Measurements from ENCODE around the gene TRIP12. TPM values are rescaled to one million over a fixed set of nuclear protein-coding genes. Genes with fewer than 3 reads are reported as not detected.

Gene TRIP12
- total and polyA plus RNA-seq, 2 of the 8 experiments (the other 6 are each of a cell fraction or from before 2014, with no cell fraction given), result 23.1 to 174 TPM

DNA sequence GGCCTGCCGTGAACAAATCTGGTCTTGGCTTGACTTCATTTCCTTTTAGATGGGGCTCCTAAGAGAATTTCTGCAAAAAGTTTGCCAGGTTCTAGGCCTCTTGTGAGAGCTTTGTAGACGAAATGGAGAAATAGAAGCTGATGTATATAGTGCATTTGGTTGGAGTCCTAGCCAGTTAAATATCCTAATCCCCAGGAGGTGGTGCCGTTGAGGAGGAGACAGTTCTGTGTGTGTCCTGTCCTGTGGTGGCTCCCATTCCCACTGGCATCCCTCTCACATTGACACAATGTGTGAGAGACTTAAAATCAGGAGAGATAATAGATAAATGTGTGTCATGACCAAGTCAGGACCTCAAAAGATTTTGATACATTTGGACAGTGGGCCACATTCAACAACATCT is 172.9 kb downstream of the TRIP12 start:
- H4K5ac ChIP-seq (ENCODE audit: insufficient read length, low read depth, low read length), result no peak overlapping the region
- no peaks in the 10 kb centered on the region for H3K79me1 ChIP-seq (ENCODE audit: low read depth, low read length)
- no peaks in the 10 kb centered on the region for H3K9me3 ChIP-seq (ENCODE audit: insufficient read depth in 2 of 2, low read depth in 1 of 2, low read length in 1 of 2)
- no peak overlapping the region for H4K91ac ChIP-seq (replicated peaks; ENCODE audit: insufficient read length, low read length)
- no peaks in the 10 kb centered on the region for H3K36me3 ChIP-seq (ENCODE audit: control insufficient read depth in 2 of 4, insufficient read depth in 4 of 4, low read length in 3 of 4)
- no peaks in the 10 kb centered on the region for H3K79me2 ChIP-seq (ENCODE audit: control insufficient read depth in 1 of 2, insufficient read depth in 2 of 2, low read length in 2 of 2)
- no peak overlapping the region for H3K4me2 ChIP-seq (ENCODE audit: insufficient read depth in 1 of 2, low read depth in 2 of 2, low read length in 2 of 2)
- no peak overlapping the region for H2BK15ac ChIP-seq (ENCODE audit: low read length)
- H3K14ac ChIP-seq (ENCODE audit: insufficient read length), result no peak overlapping the region
- no peak overlapping the region for H2BK20ac ChIP-seq (ENCODE audit: low read length)
- H4K8ac ChIP-seq (ENCODE audit: extremely low read depth, insufficient read depth, low read length), result no peak overlapping the region
- no peak overlapping the region for H2BK120ac ChIP-seq (replicated peaks; ENCODE audit: low read depth, low read length)
- H3K23me2 ChIP-seq (ENCODE audit: low read depth, low read length), result no peaks in the 10 kb centered on the region
- H2BK12ac ChIP-seq (ENCODE audit: low read depth, low read length), result no peak overlapping the region
- CTCF ChIA-PET (ENCODE audit: partially characterized antibody), result interaction anchor here (2.3 kb wide), 1 partner anchor 12 kb away, joined by 5 read pairs; no protein-coding TSS in a partner anchor
- FAIRE-seq (no peak), DNase-seq (ENCODE audit: low read depth in 1 of 2, low spot score in 2 of 2) (no peak)
- POLR2A ChIA-PET (ENCODE audit: partially characterized antibody), result interaction anchor here (0.6 kb wide), 1 partner anchor 55 kb away, joined by 3 read pairs; no protein-coding TSS in a partner anchor
- no peak overlapping the region for H3K4ac ChIP-seq (replicated peaks; ENCODE audit: insufficient read length, low read depth, low read length)
- no peak overlapping the region for H3K27ac ChIP-seq (ENCODE audit: low read depth, low read length)
- TF ChIP-seq RAD21 (IDR thresholded peaks at IDR 0.05 in 1 of 2, conservative IDR thresholded peaks at IDR 0.05 in 1 of 2; ENCODE audit: low read depth in 2 of 2, low read length in 2 of 2) (peak; percentile 25 to 44; a peak in 2 of 4 replicates), TBP (IDR thresholded peaks at IDR 0.05; ENCODE audit: low read depth, low read length) (no peak), EP300 (IDR thresholded peaks at IDR 0.05; ENCODE audit: borderline replicate concordance in 1 of 2, low read depth in 2 of 2, low read length in 2 of 2) (no peak), KDM4A (IDR thresholded peaks at IDR 0.05; ENCODE audit: low read depth, low read length, severe bottlenecking) (no peak)
- TF ChIP-seq, protein P1, sequence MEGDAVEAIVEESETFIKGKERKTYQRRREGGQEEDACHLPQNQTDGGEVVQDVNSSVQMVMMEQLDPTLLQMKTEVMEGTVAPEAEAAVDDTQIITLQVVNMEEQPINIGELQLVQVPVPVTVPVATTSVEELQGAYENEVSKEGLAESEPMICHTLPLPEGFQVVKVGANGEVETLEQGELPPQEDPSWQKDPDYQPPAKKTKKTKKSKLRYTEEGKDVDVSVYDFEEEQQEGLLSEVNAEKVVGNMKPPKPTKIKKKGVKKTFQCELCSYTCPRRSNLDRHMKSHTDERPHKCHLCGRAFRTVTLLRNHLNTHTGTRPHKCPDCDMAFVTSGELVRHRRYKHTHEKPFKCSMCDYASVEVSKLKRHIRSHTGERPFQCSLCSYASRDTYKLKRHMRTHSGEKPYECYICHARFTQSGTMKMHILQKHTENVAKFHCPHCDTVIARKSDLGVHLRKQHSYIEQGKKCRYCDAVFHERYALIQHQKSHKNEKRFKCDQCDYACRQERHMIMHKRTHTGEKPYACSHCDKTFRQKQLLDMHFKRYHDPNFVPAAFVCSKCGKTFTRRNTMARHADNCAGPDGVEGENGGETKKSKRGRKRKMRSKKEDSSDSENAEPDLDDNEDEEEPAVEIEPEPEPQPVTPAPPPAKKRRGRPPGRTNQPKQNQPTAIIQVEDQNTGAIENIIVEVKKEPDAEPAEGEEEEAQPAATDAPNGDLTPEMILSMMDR (IDR thresholded peaks at IDR 0.05; ENCODE audit: control extremely low read depth in 1 of 3, insufficient read depth in 1 of 3, low read depth in 1 of 3, low read length in 3 of 3), result peak; percentile 29 to 53 (median 31)
- no peak overlapping the region for H2BK5ac ChIP-seq (ENCODE audit: low read depth, low read length)
- peaks cover 0 to 4% (median 0%) of the 10 kb centered on the region in 4 experiments; a peak in 3 of 7 replicates for H3K4me1 ChIP-seq (replicated peaks in 1 of 4; ENCODE audit: control insufficient read depth in 3 of 4, insufficient read depth in 4 of 4, low read length in 3 of 4)
- WGBS, 2 experiments (ENCODE audit: extremely low coverage in 1 of 2, insufficient coverage in 1 of 2, insufficient read length in 1 of 2, insufficient replicate concordance in 2 of 2, low coverage in 1 of 2, low lambda C conversion rate in 2 of 2, missing lambda C conversion rate in 1 of 2), result 79% methylated on average over 3 of the region's 3 CpGs; no CpG with 5 or more reads in 1 of the 2 experiments
- H2AFZ ChIP-seq (ENCODE audit: low read length), result no peak overlapping the region
- H3K56ac ChIP-seq (replicated peaks; ENCODE audit: insufficient read length, low read depth, low read length), result no peak overlapping the region
- no peak overlapping the region for H3K18ac ChIP-seq (ENCODE audit: extremely low read depth, low read length)
- no peak overlapping the region for H3K9ac ChIP-seq (replicated peaks in 1 of 4; ENCODE audit: extremely low read depth in 1 of 4, low read depth in 3 of 4, low read length in 3 of 4)
- no peaks in the 10 kb centered on the region for H4K20me1 ChIP-seq (replicated peaks in 1 of 2; ENCODE audit: control insufficient read depth in 1 of 2, insufficient read depth in 2 of 2, low read length in 2 of 2)
- H3K23ac ChIP-seq (ENCODE audit: insufficient read length), result no peak overlapping the region
- H3K27me3 ChIP-seq (replicated peaks in 1 of 4; ENCODE audit: control insufficient read depth in 3 of 4, extremely low read depth in 1 of 4, insufficient read depth in 3 of 4, low read length in 3 of 4), result no peaks in the 10 kb centered on the region
- H2AK5ac ChIP-seq (ENCODE audit: low read depth, low read length), result no peak overlapping the region
- H3K4me3 ChIP-seq (ENCODE audit: extremely low read depth in 1 of 4, insufficient read depth in 2 of 4, low read depth in 3 of 4, low read length in 4 of 4), result no peak overlapping the region
